RWPE2 (cell line): ENCODE measurements around the gene TMEM131.

ENCODE experiments used
- ATAC-seq: fragments of 200-7000 bp; cut with Tn5 transposase; 3 replicates; pipeline ENCODE4 v1.9.1; 2021; ENCODE audit warnings: low read depth
- DNase-seq: peaks from one replicate; pipeline ENCODE4 v3.0.0-alpha.2; 2020; ENCODE audit warnings: low spot score
- H3K27ac ChIP-seq: fragments of 450-650 bp; 2 replicates; pipeline ENCODE4 v1.5.1; 2017; ENCODE audit warnings: mild to moderate bottlenecking; ENCODE audit not compliant: poor library complexity, severe bottlenecking
- H3K27me3 ChIP-seq: fragments of 250-450 bp; sonication (Bioruptor Pico); 2 replicates; pipeline ENCODE4 v1.5.1; 2021; ENCODE audit warnings: mild to moderate bottlenecking, moderate library complexity; ENCODE audit not compliant: insufficient read depth, poor library complexity, severe bottlenecking
- H3K36me3 ChIP-seq: fragments of 250-450 bp; sonication (Bioruptor Pico); 2 replicates; pipeline ENCODE4 v1.5.1; 2020; ENCODE audit warnings: low read depth, mild to moderate bottlenecking, moderate library complexity
- H3K4me1 ChIP-seq: fragments of 250-450 bp; sonication (Bioruptor Pico); 2 replicates; pipeline ENCODE4 v1.5.1; 2021; ENCODE audit warnings: mild to moderate bottlenecking, moderate library complexity; ENCODE audit not compliant: insufficient read depth, poor library complexity, severe bottlenecking
- H3K4me3 ChIP-seq: fragments of 250-450 bp; sonication (Bioruptor Pico); 2 replicates; pipeline ENCODE4 v1.5.1; 2021; ENCODE audit warnings: mild to moderate bottlenecking, moderate library complexity; ENCODE audit not compliant: severe bottlenecking
- H3K9me3 ChIP-seq: fragments of 250-450 bp; sonication (Bioruptor Pico); 2 replicates; pipeline ENCODE4 v1.5.1; 2021; ENCODE audit warnings: mild to moderate bottlenecking, moderate library complexity; ENCODE audit not compliant: severe bottlenecking
- CTCF ChIP-seq: fragments of 450-650 bp; IDR thresholded peaks from one replicate; pipeline ENCODE4 v1.5.1; 2017; ENCODE audit warnings: mild to moderate bottlenecking, moderate library complexity; ENCODE audit not compliant: poor library complexity, severe bottlenecking

The TMEM131 gene

DNA sequence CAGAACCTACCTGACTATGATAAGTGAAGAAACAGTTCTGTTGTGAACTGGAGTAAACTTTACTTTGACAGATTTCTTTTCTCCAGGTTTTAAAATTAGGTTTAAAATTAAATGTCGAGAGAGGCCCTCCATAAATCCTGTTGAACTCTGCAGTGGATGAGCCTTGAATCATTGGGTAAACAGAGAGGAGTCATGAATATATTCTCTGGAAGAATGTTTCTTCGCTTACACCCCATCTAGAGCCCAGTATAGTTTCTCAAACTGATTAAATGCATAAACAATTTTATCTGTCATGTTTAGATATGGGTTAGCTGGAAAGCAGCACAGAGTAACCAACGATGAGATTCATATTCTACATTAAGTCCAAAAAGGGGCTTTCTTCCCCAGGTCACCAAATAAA lies 198.4 kb downstream of the TMEM131 start:
- Histone ChIP-seq H3K4me1 (no peaks in the 10 kb centered on the region), H3K36me3 (peaks cover 68% of the 10 kb centered on the region), H3K4me3 (no peak overlapping the region), H3K27ac (no peak overlapping the region), H3K9me3 (no peaks in the 10 kb centered on the region), H3K27me3 (no peaks in the 10 kb centered on the region)
- ATAC-seq = no peak
- no peak for TF ChIP-seq CTCF
- DNase-seq = no peak

DNA sequence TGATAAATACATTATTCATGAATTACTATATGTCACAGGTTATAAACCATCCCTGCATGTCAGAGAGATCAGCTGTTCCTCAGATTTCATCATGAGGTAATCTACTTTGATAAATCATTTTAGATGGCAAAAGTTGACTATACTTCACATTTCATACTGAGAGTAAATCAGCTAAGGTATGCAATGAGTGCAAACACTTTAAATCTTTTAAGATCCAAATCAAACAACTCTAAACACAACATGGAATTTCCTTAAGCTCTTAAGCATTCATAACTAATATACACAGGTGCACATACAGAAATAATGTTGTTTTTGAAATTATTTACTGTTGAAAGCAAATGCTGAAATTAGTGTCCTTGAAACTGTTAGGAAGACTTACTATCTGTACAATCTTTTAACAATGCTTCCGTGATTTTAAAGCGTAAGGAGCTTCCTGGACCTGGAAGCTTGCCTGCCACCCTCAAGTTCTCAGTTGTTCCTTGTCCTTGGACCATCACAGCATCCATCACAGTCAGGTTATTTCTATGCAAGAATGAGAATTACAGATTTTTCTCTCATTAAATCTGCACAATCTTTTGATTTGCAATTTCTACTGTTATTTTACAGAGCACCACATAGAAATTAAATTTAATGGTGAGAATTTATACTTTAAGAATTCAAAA lies 199.2 kb downstream of the TMEM131 start:
- no peaks in the 10 kb centered on the region for H3K27me3 ChIP-seq
- H3K36me3 ChIP-seq = peaks cover 64% of the 10 kb centered on the region
- no peak for ATAC-seq
- no peak for DNase-seq
- H3K4me3 ChIP-seq = no peak overlapping the region
- TF ChIP-seq CTCF = no peak
- no peaks in the 10 kb centered on the region for H3K9me3 ChIP-seq
- H3K27ac ChIP-seq = no peak overlapping the region
- no peaks in the 10 kb centered on the region for H3K4me1 ChIP-seq

DNA sequence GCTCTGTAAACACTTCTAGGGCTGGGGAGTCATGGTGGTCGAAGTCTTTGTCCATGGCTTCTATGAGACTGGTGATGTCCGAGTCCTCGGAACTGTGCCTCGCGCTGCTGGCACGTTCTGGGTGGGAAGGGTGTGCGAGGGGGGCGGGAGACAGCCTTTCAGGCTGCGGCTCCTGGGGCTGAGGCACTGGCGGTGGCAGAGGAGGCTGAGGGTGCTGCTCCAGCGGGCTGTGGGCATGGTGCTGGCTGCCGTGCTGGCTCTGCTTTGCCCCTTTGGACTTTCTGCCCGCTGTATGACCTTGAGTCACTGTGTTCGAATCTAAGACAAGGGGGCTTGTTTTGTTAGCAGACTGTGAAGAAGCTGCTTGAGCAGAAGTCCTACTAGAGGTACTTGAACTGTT lies 203.3 kb downstream of the TMEM131 start:
- no peak overlapping the region for H3K4me3 ChIP-seq
- no peak overlapping the region for H3K27ac ChIP-seq
- DNase-seq (no peak), ATAC-seq (no peak)
- H3K9me3 ChIP-seq = no peaks in the 10 kb centered on the region
- no peaks in the 10 kb centered on the region for H3K27me3 ChIP-seq
- H3K36me3 ChIP-seq = peaks cover 48% of the 10 kb centered on the region
- no peak for TF ChIP-seq CTCF
- H3K4me1 ChIP-seq = no peaks in the 10 kb centered on the region

DNA sequence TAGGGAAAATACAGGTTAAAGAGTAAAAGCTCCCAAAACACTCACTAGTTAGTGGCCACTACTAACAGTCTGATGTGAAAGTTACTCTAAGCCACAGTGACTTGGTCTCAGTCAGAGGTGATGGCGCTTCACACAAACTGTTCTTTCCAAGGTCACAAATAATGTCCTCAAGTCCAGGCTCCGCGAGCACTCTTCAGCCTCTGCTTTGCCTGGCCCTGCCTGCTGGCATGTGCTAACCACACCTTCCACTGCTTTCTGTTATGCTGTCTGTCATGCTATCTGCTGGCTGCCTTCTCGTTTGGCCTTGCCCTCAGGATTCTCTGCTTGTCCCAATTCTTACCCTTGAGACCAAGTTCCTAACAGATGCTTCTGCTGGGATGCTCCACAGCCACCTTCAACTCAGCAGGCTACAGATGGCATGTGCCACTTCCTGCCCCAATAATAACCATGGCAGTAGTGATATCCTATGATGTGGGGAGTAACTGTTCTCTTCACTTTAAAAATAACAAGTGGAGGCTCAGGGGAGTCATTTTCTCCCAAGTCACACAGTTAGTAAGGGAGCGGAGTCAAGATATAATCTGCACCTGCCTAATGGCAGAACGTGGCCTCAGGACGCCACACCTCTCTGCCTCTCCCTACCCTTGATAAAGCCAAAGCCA lies 206.6 kb downstream of the TMEM131 start:
- Histone ChIP-seq H3K9me3 (no peaks in the 10 kb centered on the region), H3K4me1 (no peaks in the 10 kb centered on the region), H3K36me3 (peaks cover 16% of the 10 kb centered on the region), H3K27ac (no peak overlapping the region), H3K4me3 (no peak overlapping the region), H3K27me3 (no peaks in the 10 kb centered on the region)
- ATAC-seq (no peak), DNase-seq (no peak)
- no peak for TF ChIP-seq CTCF

GRCh38 chr2:97785818-97786217 lies 209.9 kb downstream of the TMEM131 start:
- no peak for ATAC-seq
- no peak for DNase-seq

More at GRCh38 chr2:97785818-97786217, 209.9 kb downstream of the TMEM131 start:
- H3K9me3 ChIP-seq = no peaks in the 10 kb centered on the region
- H3K4me3 ChIP-seq = no peak overlapping the region
- H3K27ac ChIP-seq = no peak overlapping the region
- H3K36me3 ChIP-seq = no peaks in the 10 kb centered on the region
- H3K27me3 ChIP-seq = no peaks in the 10 kb centered on the region
- H3K4me1 ChIP-seq = no peaks in the 10 kb centered on the region
- TF ChIP-seq CTCF = no peak
